ENCODE results near the gene FGF22.
A peak's percentile ranks its signal among the peaks of the same experiment; 100 is the strongest.

Gene FGF22

GRCh38 chr19:609004-609346, 30.7 kb upstream of the FGF22 start:
- TF ChIP-seq POLR2AphosphoS5 (IDR thresholded peaks at IDR 0.05; ENCODE audit: low read depth, low read length) (no peak), REST (IDR thresholded peaks at IDR 0.05; ENCODE audit: insufficient read depth in 1 of 2, low read depth in 2 of 2, low read length in 2 of 2) (no peak), SIN3A (IDR thresholded peaks at IDR 0.05; ENCODE audit: borderline replicate concordance, insufficient read depth, low read length) (no peak), FOXP2 (optimal IDR thresholded peaks at IDR 0.05; ENCODE audit: borderline replicate concordance, extremely low read depth, extremely low read length, insufficient read depth) (no peak), TAF1 (IDR thresholded peaks at IDR 0.05; ENCODE audit: borderline replicate concordance, insufficient read depth, low read length) (no peak)

GRCh38 chr19:610071-610800, 29.4 kb upstream of the FGF22 start:
- TF ChIP-seq FOXP2 (optimal IDR thresholded peaks at IDR 0.05; ENCODE audit: borderline replicate concordance, extremely low read depth, extremely low read length, insufficient read depth) (no peak), POLR2AphosphoS5 (IDR thresholded peaks at IDR 0.05; ENCODE audit: low read depth, low read length) (no peak)

GRCh38 chr19:610801-611480, 28.7 kb upstream of the FGF22 start:
- TF ChIP-seq SIN3A (IDR thresholded peaks at IDR 0.05; ENCODE audit: borderline replicate concordance, insufficient read depth, low read length) (no peak), REST (IDR thresholded peaks at IDR 0.05; ENCODE audit: insufficient read depth in 1 of 2, low read depth in 2 of 2, low read length in 2 of 2) (peak in 1 of 2 experiments; percentile 20; a peak in 1 of 4 replicates), FOXP2 (optimal IDR thresholded peaks at IDR 0.05; ENCODE audit: borderline replicate concordance, extremely low read depth, extremely low read length, insufficient read depth) (no peak)

GRCh38 chr19:611481-611868, 28.2 kb upstream of the FGF22 start:
- TF ChIP-seq SIN3A (IDR thresholded peaks at IDR 0.05; ENCODE audit: borderline replicate concordance, insufficient read depth, low read length) (no peak), TAF1 (IDR thresholded peaks at IDR 0.05; ENCODE audit: borderline replicate concordance, insufficient read depth, low read length) (no peak), REST (IDR thresholded peaks at IDR 0.05; ENCODE audit: insufficient read depth in 1 of 2, low read depth in 2 of 2, low read length in 2 of 2) (no peak), FOXP2 (optimal IDR thresholded peaks at IDR 0.05; ENCODE audit: borderline replicate concordance, extremely low read depth, extremely low read length, insufficient read depth) (no peak)

- TF ChIP-seq SIN3A (IDR thresholded peaks at IDR 0.05; ENCODE audit: borderline replicate concordance, insufficient read depth, low read length) (no peak), POLR2AphosphoS5 (IDR thresholded peaks at IDR 0.05; ENCODE audit: low read depth, low read length) (no peak)
Observed at GRCh38 chr19:612941-613340, 26.7 kb upstream of the FGF22 start.

- TF ChIP-seq POLR2AphosphoS5 (IDR thresholded peaks at IDR 0.05; ENCODE audit: low read depth, low read length): no peak
- no peak for TF ChIP-seq TAF1 (IDR thresholded peaks at IDR 0.05; ENCODE audit: borderline replicate concordance, insufficient read depth, low read length)
- no peak for TF ChIP-seq SIN3A (IDR thresholded peaks at IDR 0.05; ENCODE audit: borderline replicate concordance, insufficient read depth, low read length)
- no peak for TF ChIP-seq REST (IDR thresholded peaks at IDR 0.05; ENCODE audit: insufficient read depth in 1 of 2, low read depth in 2 of 2, low read length in 2 of 2)
- no peak for TF ChIP-seq FOXP2 (optimal IDR thresholded peaks at IDR 0.05; ENCODE audit: borderline replicate concordance, extremely low read depth, extremely low read length, insufficient read depth)
Observed at GRCh38 chr19:613732-614567, 25.7 kb upstream of the FGF22 start.
